Cerebellar nuclear complex (tissue), 1 donor: ENCODE data around the gene TAF12.
A peak's percentile ranks its signal among the peaks of the same experiment; 100 is the strongest.
"Not testable (repeated sequence)": the region's sequence is repeated elsewhere in the genome, so short reads cannot be mapped to it uniquely, and the experiment has no call there.

Experiments used
- DNase-seq, 2 experiments: peaks; one replicate each; lab custom pipeline; 2025; lab: John Stamatoyannopoulos, UW

Gene TAF12

DNA sequence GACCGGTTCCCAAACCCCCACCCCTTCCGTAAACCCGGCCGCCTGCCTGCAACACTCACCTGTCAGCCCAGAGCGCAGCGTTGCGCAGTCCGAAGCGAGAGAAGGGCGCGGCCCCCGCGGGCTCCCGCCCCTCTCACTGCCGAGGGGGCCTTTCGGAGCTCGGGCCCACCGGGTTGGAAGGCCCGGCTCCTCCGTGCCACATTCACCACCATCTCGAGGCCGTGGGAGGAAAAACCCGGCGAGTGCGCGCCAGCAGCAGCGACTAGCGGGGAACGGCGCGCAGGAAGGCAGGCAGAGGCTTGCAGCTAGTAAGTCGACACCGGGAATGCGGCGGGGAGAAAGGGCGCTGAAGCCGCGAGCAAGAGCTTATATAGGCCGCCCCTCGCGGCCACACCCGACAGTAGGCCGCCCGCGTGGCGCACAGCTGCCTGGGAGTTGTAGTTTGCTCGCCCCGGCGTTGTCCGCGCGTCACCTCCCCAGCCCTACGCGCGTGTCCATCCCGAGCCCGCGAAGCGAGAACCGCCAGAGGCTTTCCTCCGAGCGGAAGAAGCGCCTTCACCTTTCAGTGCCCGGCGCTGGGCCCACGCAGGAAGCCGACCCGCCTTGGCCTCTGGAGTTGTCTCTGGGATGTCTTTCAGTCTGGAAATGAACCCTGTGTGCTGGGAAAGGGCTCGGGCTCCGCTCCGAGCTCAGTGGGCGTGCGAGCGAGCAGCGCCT, 61.2 kb downstream of the TAF12 start:
- DNase-seq, result peak; percentile 75 to 81

GRCh38 chr1:28580722-28581530, 61.9 kb downstream of the TAF12 start:
- peak in 1 of 2 experiments; percentile 33 for DNase-seq

DNA sequence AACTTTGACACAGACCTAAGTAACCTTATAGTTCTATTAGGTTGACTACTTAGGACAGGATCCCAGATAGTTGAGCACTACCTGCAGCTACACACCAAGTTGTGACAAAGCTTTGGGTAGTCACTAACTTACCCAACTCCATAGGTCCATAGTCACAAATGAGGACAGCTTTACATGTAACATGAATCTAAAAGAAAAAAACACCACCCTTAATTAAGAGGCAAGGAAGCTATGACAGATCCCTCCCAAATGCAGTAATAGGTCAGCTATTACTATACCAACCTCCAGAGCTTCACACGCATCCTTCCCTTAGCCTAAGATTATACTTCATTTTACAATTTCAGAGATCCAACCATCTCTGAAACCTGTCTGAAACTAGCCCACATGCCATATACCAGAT, 63.5 kb downstream of the TAF12 start:
- DNase-seq, result no peak

- DNase-seq, result no peak
Measured at GRCh38 chr1:28578696-28579218, 64.1 kb downstream of the TAF12 start.

- DNase-seq, result no peak
Measured at GRCh38 chr1:28577738-28578536, 64.9 kb downstream of the TAF12 start.

- DNase-seq, result no peak
Measured at GRCh38 chr1:28577052-28577678, 65.7 kb downstream of the TAF12 start.

GRCh38 chr1:28573564-28573963, 69.3 kb downstream of the TAF12 start:
- no peak for DNase-seq

DNA sequence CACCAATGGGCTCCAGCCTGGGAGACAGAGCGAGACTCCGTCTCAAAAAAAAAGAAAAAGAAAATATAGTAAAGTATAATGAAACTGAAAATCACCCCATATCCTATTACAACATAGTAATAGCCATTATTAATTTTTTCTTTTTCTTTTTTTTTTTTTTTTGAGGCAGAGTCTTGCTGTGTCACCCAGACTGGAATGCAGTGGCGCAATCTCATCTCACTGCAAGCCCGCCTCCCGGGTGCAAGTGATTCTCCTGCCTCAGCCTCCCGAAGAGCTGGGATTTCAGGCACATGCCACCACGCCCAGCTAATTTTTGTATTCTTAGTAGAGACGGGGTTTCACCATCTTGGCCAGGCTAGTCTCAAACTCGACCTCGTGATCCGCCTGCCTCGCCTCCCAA, 70.0 kb downstream of the TAF12 start:
- DNase-seq, result not testable (repeated sequence)

DNA sequence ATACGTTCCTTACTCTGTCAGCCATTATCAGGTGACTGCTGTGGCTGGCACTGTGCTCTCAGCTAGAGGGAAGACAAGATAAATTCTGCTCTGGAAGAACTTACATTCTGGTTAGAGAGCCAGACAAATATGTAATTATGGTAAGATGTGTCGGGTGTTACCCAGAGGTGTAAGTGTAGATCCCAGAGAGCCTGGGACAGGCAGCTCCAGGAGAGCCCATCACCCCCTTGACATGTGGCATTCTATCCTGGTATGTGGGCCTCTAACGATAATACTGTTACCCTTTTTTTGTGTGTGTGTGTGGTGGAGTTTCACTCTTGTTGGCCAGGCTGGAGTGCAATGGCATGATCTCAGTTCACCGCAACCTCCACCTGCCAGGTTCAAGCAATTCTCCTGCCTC, 71.0 kb downstream of the TAF12 start:
- no peak for DNase-seq

GRCh38 chr1:28566931-28567330, 75.9 kb downstream of the TAF12 start:
- no peak for DNase-seq

- DNase-seq, result no peak
Measured at GRCh38 chr1:28565726-28566125, 77.1 kb downstream of the TAF12 start.

- DNase-seq, result no peak
Measured at GRCh38 chr1:28565040-28565439, 77.8 kb downstream of the TAF12 start.

DNA sequence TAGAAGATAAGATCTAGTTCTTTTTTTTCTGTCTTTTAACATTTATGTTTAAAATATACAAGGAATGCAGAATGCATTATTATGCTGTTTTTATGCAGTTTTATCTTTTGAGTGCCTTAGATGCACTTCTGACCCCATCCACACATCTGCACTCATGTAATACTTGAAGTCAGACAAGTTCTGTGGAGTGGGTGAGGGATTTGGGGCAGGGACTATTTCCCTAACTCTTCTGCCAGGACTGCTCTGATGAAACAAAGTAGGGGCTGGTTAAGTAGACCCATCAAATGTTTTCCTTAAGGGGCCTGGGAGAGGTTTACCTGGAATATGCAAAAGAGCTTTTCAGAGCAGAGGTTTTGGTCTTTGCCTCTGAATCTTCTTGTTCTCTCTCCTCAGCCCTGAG, 78.6 kb downstream of the TAF12 start:
- DNase-seq, result no peak

DNA sequence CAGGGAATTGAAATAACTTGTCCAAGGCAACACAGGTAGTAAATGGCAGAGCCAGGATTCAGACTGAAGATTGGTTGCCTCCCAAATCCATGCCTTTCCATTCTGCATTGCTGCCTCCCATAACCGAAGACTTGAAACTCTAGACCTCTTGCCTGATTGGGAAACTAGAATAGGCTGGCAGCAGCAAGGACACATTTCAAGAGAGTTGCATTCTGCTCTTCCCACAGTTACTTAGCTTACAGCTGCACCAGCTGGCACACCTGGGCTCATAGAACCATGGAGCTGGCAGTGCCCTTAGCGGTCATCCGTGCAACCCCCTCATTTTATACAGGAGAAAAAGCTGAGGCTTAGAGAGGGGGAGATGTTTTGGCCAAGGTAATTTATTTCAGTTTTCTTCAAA, 82.0 kb downstream of the TAF12 start:
- no peak for DNase-seq
